ENCODE data around the gene ZNF563.

DNA sequence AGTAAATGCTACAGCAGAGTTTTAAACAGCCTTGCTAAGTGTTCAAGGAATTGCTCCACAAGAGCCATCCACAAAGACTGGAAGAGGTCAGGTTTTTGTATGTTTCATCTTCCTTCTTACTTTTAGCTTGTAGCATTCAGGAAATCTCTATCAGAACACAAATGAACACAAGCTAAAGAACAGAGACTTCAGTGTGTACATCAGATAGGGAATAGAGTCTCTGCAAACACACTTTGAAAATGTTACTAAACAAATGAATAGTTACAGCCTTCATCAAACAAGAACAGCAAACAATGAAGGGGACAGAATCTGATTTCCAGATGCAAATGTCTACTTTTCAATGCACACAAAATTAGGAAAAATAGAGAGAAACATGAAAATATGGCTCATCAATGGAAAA is 7.7 kb downstream of the ZNF563 start:
- TF ChIP-seq, protein P1, sequence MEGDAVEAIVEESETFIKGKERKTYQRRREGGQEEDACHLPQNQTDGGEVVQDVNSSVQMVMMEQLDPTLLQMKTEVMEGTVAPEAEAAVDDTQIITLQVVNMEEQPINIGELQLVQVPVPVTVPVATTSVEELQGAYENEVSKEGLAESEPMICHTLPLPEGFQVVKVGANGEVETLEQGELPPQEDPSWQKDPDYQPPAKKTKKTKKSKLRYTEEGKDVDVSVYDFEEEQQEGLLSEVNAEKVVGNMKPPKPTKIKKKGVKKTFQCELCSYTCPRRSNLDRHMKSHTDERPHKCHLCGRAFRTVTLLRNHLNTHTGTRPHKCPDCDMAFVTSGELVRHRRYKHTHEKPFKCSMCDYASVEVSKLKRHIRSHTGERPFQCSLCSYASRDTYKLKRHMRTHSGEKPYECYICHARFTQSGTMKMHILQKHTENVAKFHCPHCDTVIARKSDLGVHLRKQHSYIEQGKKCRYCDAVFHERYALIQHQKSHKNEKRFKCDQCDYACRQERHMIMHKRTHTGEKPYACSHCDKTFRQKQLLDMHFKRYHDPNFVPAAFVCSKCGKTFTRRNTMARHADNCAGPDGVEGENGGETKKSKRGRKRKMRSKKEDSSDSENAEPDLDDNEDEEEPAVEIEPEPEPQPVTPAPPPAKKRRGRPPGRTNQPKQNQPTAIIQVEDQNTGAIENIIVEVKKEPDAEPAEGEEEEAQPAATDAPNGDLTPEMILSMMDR (IDR thresholded peaks at IDR 0.05) = no peak
- no peak for TF ChIP-seq EZH2 (IDR thresholded peaks at IDR 0.05)
